HG03196 (cell line): ENCODE measurements around the gene TNNI3K.

Experiments used
- ATAC-seq: cut with Tn5 transposase; IDR thresholded peaks from one replicate; pipeline ENCODE4 v1.9.1; 2021; ENCODE audit not compliant: unreplicated experiment

TNNI3K gene

DNA sequence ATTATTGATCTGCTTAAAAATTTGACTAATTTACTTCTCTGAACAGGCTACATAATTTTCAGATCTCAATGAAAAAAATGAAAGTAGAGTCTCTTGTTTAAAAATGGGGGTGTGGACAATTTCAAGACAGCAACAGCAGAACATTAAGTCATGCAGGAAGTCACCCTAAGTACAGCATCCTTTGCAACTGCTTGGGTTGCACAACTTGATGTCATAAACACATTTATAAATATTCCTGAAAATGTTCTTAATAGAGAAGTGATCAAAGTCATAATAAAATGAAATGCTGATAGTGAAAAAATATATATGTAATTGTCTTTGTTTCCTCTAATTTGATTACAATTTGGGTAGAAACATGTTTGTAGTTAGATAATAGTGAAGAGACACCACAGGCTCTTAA lies 79.3 kb downstream of the TNNI3K start:
- ATAC-seq: no peak

DNA sequence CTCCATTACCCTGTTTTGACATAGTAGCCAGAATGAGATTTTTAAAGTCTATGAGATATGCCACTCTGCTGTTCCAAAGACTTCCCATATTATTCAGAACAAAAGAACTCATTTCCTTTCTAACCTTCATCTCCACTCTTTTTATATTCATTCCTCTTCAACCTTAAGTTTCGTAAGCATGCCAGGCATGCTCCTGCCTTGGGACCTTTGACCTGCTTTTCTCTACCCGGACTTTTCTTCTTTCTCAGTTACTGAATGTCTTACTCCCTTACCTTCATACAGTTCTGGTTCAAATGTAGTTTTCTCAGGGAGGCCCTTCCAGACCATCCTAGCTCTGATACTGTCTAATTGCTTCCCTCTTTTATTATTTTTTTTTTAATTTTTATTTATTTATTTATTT lies 81.1 kb downstream of the TNNI3K start:
- no peak for ATAC-seq

DNA sequence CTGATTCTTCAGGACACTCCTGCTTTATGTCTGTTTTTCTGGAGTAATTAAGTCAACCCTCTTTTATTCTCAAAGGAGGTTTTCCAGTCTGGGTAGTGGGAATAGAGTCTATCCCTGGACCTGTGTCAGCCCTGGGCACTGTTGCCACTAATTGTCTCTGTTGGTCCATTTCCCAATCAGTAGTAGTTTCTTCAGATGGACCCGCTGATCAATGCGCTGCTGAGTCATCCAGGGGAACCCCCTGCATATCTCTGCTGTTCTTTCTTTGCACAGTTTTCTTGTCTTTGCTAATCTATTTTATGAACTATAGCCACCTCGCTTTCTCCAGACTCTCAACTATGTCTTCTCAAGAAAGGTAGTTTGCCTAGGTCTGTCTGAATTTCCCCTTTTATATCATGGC lies 82.5 kb downstream of the TNNI3K start:
- ATAC-seq: no peak

DNA sequence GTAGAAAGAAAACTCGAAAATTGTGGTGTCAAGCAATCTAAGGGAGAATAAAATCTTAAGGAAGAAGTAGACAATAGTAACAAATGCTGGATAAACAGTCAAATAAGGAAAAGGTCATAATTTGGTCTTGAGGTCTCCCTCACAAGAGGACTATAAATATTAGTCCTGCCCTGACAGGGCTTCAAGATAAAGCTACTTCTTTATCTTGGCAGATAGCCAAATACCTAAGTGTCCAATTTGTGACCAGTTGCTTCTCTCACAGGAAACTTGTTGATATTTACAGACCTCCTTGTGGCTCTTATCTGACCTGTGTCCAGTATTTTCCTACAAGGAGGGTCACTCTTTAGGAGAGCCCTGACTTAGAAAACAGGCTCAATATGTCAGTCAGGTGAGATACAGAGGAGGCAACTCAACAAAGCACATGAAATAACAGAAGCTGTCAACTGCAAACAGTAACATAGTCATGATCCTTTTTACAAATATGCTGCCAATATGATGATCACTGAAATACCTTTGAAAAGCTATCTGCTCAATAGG lies 88.8 kb downstream of the TNNI3K start:
- no peak for ATAC-seq

DNA sequence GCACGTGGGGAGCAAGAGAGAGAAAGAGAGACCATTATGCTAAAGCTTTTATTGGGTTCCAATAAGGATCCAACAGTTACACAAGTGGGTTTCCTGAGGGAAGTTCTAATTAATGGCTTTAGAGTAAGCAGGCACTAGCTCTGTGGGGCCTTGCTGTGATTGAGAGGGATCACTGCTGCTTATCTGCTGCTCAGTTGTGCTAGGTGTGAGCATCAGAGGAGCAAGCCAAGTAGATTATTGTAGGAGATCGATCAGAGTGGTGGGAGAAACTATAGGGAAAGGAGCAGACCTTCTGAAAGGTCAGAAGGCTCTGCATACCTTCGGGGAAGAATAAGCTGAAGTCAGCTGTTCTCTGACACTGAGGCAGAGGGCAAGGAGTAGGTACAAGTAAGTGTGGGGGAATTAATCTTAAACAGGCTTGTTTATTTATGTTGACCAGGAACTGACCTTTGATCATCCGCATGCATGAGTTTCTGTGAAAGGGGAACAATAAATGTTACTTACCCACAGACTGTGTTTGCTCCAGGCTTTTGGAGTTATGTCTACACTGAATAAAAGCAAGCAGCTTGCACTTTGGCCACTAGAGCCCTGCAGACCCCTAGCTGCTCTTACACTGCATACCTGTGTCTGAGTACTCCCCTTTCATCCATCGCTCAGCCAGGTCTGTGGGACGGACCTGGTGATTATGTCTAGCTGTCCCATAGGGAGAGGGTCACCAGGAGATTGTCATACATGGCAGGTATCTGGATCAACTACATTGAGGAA lies 89.7 kb downstream of the TNNI3K start:
- ATAC-seq: no peak

DNA sequence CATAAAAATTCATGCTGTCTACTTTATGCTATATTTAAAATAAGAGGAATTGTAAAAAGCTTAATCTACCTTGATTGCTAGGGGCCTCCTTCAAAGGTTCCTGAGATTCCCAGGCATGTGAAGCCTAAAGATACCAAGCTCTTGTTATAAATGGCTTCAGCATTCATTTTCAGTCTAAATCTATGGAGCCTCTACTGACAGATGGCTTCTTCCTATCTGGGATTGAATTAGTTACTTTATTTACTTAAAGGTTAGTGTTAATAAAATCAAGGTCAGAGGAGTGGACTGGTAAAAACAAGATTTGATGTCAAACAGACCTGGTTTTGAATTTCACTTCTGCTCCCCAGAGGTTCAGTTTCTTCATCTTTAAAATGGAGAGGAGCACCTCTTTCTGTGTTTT lies 93.7 kb downstream of the TNNI3K start:
- ATAC-seq: no peak

DNA sequence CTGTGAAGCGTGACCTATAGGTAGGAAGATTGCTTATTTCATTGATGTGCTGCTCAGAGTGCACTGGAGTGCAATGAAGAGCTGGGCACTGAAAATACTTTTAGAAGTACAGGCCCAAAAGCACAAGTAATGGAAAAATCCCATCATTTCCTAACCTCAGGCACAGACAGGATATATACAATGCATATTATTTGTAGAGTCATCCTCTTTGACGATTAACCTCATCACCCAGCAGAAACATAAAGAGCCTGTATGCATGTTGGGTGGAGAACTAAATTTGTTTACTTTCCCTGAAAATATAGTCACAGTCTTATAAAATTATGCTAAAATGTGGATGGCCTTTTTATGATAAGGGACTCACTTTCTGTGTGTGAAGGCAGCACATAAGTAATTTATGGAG lies 98.1 kb downstream of the TNNI3K start:
- ATAC-seq: no peak

DNA sequence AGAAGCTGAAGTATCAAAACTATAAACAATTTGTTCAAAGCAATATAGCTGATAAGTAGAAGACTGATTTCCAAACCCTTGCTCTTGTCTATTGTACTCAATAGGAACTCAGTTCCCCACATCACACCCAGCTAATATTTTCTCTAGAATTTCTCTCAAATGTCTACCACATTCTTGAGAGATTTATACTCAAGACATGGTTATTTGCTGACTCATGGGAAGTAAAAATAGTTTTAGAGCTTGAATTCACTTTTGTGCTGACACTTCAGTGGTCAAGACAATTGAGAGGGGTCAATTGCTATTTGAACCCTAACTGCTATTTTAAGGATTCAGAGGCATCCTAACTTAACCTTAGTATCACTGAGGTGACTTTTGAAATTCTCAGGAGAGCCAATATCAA lies 99.0 kb downstream of the TNNI3K start:
- ATAC-seq: no peak

DNA sequence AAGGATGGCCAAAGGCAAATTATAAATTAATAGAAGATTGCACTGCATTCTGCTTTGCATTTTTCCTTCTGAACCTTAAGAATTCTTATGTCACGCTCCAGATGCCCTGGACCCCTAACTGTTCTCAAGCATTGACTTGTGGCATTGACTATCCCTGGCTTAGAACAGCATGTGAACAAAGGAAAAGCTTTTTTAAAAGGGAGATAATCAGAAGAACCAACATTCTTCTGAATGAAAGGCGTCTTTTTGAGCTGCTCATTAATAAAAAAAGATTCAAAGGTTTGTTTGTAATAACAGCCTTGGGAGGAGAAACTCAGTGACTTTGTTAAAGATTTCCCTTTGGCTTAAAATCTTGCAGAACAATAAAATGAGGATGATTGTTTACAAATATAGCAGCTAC lies 105.5 kb downstream of the TNNI3K start:
- no peak for ATAC-seq

DNA sequence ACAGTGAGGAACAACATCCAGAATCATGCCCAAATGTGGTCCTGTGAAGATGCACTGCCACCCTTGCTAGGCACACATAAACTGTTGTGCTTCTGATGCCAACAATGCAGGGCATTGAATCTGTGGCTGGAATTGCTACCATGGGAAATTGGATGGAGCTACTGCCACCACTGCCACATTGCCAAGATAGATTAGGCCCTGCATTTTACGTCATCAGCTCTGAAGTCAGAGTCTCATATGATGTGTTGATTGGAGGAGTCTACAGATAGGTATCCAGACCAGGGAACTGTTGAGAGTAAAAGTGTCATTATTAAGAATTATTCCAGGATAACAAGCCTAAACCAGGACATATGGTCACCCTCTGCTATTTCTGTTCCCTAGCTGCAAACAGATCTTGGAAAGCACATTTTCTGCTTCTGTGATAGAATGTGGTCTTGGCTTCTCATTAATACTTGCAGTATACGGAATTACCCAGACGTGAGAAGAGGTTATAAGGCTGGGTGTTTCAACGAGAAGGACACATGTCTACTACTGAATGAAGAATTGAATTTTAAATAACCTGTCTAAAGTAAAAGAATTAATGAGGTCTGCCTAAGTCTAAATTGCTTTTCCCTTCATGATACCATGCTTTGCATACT lies 106.6 kb downstream of the TNNI3K start:
- no peak for ATAC-seq

DNA sequence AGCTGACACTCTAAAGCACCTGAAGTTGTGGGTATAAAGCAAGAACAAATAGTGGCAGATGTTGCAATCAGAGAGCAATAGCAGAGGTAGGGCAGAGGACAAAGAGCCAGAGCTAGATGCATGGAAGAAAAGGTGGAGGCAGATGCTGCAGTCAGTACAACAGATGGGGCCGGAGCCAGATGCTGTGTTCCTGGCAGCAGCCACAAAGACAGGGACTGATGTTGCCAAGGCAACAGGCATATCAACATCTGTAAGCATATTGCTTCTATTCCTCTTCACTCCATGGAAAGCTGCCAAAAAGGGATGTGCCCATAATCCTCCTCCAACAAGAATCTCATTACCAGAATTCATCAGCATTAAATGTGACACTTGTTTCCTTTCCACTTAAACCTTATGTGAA lies 108.0 kb downstream of the TNNI3K start:
- no peak for ATAC-seq

DNA sequence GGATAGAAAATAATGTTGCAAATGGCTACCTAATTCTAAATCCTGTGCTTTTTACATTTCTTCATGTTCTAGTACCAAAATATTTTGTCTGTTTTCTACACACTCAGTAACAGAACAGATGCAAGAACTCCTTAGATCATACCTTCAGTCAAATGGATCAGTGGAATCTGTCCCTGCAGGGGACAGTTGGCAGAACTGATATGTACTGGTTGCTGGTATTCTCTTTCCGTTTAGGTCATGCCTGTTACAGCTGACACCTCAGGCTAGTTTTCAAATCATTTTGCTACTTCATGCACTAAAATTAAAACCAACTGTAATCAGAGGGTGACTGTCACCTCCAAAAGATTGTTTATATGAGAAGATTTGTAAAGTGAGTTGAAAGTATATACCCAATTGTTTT lies 109.2 kb downstream of the TNNI3K start:
- ATAC-seq: no peak

DNA sequence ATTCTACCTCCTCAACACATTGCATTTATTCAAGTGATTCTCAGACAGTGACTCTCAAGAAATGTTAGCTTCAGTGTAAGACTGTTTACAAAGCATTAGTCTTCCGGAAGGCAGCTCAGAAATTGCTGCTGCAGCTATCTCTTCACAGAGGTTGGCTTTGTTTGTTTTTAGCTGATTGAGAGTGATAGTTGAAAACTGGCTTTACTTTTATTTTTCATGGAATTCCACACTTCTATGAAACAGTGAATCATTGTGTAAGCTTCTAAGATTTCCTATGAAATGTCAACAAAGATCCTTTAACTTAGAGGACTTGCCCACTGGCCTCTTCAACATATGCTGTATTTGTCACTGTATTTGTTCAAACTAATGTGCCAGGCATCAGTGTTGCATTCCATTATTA lies 121.3 kb downstream of the TNNI3K start:
- no peak for ATAC-seq

DNA sequence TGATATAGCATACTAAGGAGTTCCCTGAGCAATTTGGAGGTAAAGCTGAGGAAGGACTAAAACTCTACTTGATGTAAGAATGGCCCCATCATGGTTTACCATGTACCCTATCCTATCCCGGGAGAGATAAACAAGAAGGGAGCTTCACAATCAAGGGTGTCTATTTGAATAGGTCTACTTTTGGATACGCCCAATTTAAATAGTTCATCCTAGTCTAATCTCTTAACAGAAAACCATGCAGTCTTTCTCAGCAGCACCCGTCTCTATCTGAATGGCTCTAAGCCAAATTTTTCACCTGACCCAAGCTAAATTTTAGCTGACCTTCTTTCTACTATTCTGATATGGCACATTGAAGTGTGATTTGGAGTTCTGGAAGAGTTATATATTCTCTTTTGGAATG lies 122.0 kb downstream of the TNNI3K start:
- ATAC-seq: no peak

DNA sequence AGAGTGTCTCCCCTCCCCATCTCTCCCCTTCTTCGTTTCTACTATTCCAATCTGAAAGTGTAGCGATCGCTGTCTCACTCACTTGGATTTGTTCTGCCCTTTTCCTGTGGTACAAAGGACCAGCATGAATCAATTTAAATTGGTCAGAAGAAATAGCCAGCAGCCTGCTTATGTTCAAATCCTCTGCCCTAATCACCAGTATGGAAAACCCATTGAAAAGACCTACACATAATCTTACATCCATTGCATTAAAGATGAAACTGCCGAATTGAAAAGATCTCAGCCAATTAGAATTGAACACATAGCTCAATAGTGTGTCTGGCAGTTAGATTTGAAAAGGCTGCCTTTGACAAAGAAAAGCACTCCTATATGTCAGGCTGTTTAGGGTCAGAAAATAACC lies 122.6 kb downstream of the TNNI3K start:
- no peak for ATAC-seq

DNA sequence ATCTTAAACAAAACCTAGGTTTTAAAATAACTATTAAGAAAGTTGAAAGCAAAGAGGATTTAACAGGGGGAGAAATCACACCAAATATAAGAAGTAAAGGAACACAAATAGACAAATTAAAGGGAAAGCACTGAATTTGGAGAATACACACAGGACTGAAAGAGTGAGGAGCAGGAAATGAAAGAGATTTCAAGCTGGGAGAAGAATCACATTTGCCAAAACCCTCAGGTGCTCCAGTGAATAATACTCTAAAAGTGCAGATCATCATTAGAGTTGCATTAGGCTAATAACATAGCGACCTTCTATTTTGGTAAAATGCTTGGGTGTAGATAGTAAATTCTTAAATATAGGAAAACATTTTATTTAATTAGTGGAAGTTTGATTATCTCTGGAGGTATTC lies 127.5 kb downstream of the TNNI3K start:
- ATAC-seq: no peak

DNA sequence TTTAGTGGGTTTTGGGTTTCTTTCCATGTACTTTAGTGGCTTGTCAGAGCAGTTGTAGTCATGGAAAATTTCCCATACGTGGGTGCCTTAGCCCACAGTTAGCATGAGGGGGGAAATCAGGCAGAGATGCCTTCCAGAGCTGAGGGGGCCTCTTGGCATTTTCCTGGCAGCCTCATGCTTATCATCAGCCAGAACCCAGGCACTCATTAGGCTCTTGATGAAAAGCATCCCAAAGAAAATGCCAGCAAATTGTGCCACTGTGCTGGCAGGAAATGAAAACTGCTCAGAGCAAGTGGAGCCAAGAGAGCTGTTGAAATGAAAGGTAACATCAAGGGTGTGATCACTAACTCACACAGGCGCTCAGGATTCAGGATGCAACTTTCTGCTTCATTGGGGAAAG lies 128.0 kb downstream of the TNNI3K start:
- no peak for ATAC-seq

DNA sequence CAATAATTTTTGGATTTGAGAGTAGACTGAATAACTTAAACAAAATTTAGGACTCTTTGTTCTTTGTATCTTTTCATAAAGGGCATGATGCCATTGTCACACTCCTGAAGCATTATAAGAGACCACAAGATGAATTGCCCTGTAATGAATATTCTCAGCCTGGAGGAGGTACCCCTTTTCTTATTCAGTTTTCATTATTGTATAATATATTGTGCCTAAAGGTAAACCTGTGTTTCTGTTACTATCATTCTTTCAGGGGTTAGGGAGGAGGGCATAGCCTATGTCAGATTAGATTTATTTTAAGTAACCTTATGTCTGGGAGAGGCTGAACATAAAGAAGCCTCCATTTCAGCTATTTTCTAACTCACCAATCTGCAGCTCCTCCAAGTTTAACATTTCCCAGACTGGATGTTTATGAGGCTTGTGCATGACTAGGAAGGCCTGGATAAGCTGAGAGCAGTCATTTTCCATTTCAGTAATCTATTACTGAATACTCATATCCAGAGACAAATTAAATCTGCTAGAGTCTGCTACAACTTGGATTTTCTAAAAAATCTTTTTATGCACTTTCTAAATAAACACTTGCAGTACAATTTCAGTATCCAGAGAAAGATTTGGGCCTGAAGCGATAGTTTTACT lies 132.1 kb downstream of the TNNI3K start:
- ATAC-seq: no peak

DNA sequence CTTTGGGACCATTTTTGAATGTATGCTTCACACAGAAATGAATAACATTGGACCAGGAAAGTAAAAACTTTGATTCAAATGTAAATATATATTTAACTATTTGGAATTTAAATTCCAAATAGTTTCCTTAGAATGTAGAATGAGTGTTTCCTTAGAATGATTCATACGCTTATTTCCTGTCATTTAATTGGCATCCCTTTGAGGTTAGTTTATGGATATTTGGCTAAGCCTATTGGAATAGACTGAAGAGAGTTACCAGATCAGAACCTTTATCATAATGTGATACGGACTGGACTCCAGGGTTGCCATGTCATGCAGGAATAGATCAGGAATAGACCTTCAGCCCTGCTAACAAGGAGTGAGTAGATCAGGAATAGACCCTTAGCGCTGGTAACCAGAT lies 133.1 kb downstream of the TNNI3K start:
- ATAC-seq: no peak

DNA sequence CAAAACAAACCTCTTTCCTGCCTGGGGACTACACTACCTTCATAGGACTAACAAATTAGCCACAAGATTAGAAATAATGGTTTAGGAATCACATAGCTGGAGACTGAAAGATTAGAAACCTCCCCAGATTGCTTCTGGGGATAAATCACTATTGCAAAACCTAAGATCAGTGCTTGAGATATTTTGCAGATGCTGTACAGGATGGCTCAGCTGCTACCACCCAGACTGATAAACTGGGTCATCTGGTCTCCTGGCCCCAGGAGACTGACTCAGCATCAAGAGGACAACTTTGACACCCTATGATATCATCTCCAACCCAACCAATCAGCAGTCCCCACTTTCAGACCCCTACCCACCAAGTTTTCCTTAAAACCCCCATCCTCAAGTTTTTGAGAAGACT lies 140.2 kb downstream of the TNNI3K start:
- no peak for ATAC-seq

DNA sequence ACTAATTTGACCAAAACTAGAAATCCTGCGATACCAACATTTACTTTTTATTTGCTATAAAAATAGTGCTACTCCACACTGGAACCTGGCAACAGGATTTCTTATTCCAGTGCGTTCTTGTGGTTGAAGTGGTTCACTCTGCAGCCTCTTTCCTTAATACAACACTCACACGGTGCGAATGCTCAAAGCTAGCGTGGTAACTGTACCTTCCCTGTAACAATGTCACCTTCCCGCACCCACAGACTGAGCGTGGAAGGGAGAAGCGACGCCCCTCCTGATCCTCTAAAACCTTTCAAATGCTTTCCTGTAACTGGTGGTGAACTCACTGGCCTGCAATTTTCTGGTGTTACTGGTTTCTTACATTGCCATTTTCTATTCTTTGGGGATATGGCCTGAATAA lies 145.1 kb downstream of the TNNI3K start:
- no peak for ATAC-seq

DNA sequence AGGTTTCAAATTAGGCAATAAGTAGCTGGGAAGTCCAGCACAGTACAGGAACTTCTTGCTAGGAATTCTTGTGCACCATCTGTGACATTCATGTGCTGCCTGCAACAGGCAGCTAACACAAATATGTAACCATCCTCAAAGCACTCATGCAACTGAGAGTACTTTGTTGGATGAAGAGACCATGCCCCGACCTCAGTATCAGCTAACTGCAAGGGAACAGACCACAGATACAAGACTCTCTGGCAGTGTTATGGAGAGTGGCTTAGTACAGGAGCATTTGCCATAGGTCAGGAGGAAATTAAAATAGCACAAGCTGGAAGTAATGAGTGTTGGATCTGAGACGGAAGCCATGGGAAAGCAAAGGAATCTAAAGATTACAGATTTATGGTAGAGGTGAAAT lies 153.7 kb downstream of the TNNI3K start:
- no peak for ATAC-seq
